Mucosa of rectum (tissue), 2 donors: ENCODE results near the gene SGCA.
A peak's percentile ranks its signal among the peaks of the same experiment; 100 is the strongest.

Experiments used
- H3K27ac ChIP-seq, 2 donors: one replicate each; pipeline ENCODE4 v1.7.0; 2013; ENCODE audit warnings: inconsistent platforms in 2 of 2, low read depth in 2 of 2, low read length in 2 of 2
- H3K27me3 ChIP-seq, 2 donors: one replicate each; pipeline ENCODE4 v1.7.0; 2013; ENCODE audit warnings: low read length in 2 of 2; ENCODE audit not compliant: control insufficient read depth in 2 of 2, insufficient read depth in 2 of 2
- H3K36me3 ChIP-seq, 2 donors: one replicate each; pipeline ENCODE4 v1.7.0; 2013; ENCODE audit warnings: low read length in 2 of 2; ENCODE audit not compliant: control insufficient read depth in 2 of 2, insufficient read depth in 2 of 2
- H3K4me1 ChIP-seq, 2 donors: one replicate each; pipeline ENCODE4 v1.7.0; 2013; ENCODE audit warnings: low read length in 2 of 2, mild to moderate bottlenecking in 1 of 2; ENCODE audit not compliant: control insufficient read depth in 2 of 2, insufficient read depth in 2 of 2
- H3K4me3 ChIP-seq, 2 donors: one replicate each; pipeline ENCODE4 v1.7.0; 2013; ENCODE audit warnings: low read length in 2 of 2
- H3K9ac ChIP-seq, 2 donors: one replicate each; pipeline ENCODE4 v1.7.0; 2013; ENCODE audit warnings: low read length in 2 of 2, low read depth in 1 of 2, mild to moderate bottlenecking in 1 of 2
- H3K9me3 ChIP-seq, 2 donors: one replicate each; pipeline ENCODE4 v1.7.0; 2013; ENCODE audit warnings: low read length in 2 of 2; ENCODE audit not compliant: control insufficient read depth in 2 of 2
- donor health status: healthy.
- donor health status: Normal muscosa, but diverticular disease.

SGCA gene

GRCh38 chr17:50149417-50150353, 16.1 kb upstream of the SGCA start:
- Histone ChIP-seq H3K27ac (peak overlapping the region; percentile 88 to 92), H3K9me3 (no peaks in the 10 kb centered on the region), H3K4me1 (peaks cover 51 to 54% of the 10 kb centered on the region in 2 donors), H3K36me3 (peaks cover 7 to 12% of the 10 kb centered on the region in 2 donors), H3K9ac (peak overlapping the region; percentile 74 to 78), H3K4me3 (peak overlapping the region; percentile 79 to 81), H3K27me3 (no peaks in the 10 kb centered on the region)

- Histone ChIP-seq H3K36me3 (peaks cover 2 to 6% of the 10 kb centered on the region in 2 donors), H3K4me3 (peak within 1 kb of the TSS; percentile 81 to 86), H3K27ac (peak within 1 kb of the TSS; percentile 88 to 92), H3K27me3 (no peaks in the 10 kb centered on the region), H3K4me1 (peaks cover 50 to 55% of the 10 kb centered on the region in 2 donors), H3K9me3 (no peaks in the 10 kb centered on the region), H3K9ac (peak within 1 kb of the TSS; percentile 74 to 78)
Observed at GRCh38 chr17:50150354-50151040, 15.3 kb upstream of the SGCA start, which contains the start of gene PPP1R9B. TSS of gene PPP1R9B (minus strand) at chr17:50150677. CDS start at chr17:50150513, 164 bp downstream.

- Histone ChIP-seq H3K4me1 (peaks cover 45 to 48% of the 10 kb centered on the region in 2 donors), H3K27me3 (no peaks in the 10 kb centered on the region), H3K27ac (peak overlapping the region; percentile 88 to 92), H3K9ac (peak overlapping the region; percentile 74 to 78), H3K4me3 (peak overlapping the region; percentile 81 to 86), H3K36me3 (peaks cover 0 to 6% of the 10 kb centered on the region in 2 donors), H3K9me3 (no peaks in the 10 kb centered on the region)
Observed at GRCh38 chr17:50151041-50151936, 14.5 kb upstream of the SGCA start.

- Histone ChIP-seq H3K4me3 (peak overlapping the region; percentile 81 to 86), H3K4me1 (peaks cover 38 to 41% of the 10 kb centered on the region in 2 donors), H3K9ac (peak overlapping the region; percentile 58 to 63), H3K9me3 (no peaks in the 10 kb centered on the region), H3K36me3 (no peaks in the 10 kb centered on the region), H3K27ac (peak overlapping the region; percentile 79 to 92), H3K27me3 (no peaks in the 10 kb centered on the region)
Observed at GRCh38 chr17:50151937-50152547, 13.8 kb upstream of the SGCA start.

GRCh38 chr17:50152736-50153135, 13.1 kb upstream of the SGCA start:
- H3K4me3 ChIP-seq = peak overlapping the region in 1 of 2 donors; percentile 86
- H3K27ac ChIP-seq = peak overlapping the region in 1 of 2 donors; percentile 92
- H3K4me1 ChIP-seq = peaks cover 31 to 34% of the 10 kb centered on the region in 2 donors
- no peaks in the 10 kb centered on the region for H3K27me3 ChIP-seq
- no peaks in the 10 kb centered on the region for H3K9me3 ChIP-seq
- no peak overlapping the region for H3K9ac ChIP-seq
- no peaks in the 10 kb centered on the region for H3K36me3 ChIP-seq

GRCh38 chr17:50153650-50154575, 11.9 kb upstream of the SGCA start:
- H3K36me3 ChIP-seq = no peaks in the 10 kb centered on the region
- H3K27me3 ChIP-seq = no peaks in the 10 kb centered on the region
- H3K4me3 ChIP-seq = no peak overlapping the region
- H3K9me3 ChIP-seq = no peaks in the 10 kb centered on the region
- peak overlapping the region in 1 of 2 donors; percentile 24 for H3K9ac ChIP-seq
- H3K4me1 ChIP-seq = peaks cover 21 to 26% of the 10 kb centered on the region in 2 donors
- H3K27ac ChIP-seq = peak overlapping the region in 1 of 2 donors; percentile 25

GRCh38 chr17:50154604-50155003, 11.2 kb upstream of the SGCA start:
- no peaks in the 10 kb centered on the region for H3K9me3 ChIP-seq
- no peaks in the 10 kb centered on the region for H3K36me3 ChIP-seq
- peaks cover 16 to 24% of the 10 kb centered on the region in 2 donors for H3K4me1 ChIP-seq
- H3K9ac ChIP-seq = no peak overlapping the region
- H3K27me3 ChIP-seq = no peaks in the 10 kb centered on the region
- peak overlapping the region in 1 of 2 donors; percentile 25 for H3K27ac ChIP-seq
- peak overlapping the region in 1 of 2 donors; percentile 11 for H3K4me3 ChIP-seq

GRCh38 chr17:50155115-50155819, 10.5 kb upstream of the SGCA start:
- Histone ChIP-seq H3K9me3 (no peaks in the 10 kb centered on the region), H3K27me3 (no peaks in the 10 kb centered on the region), H3K4me3 (peak overlapping the region in 1 of 2 donors; percentile 11), H3K9ac (no peak overlapping the region), H3K36me3 (no peaks in the 10 kb centered on the region), H3K27ac (peak overlapping the region in 1 of 2 donors; percentile 56), H3K4me1 (peaks cover 16 to 24% of the 10 kb centered on the region in 2 donors)
